ENCODE data around the gene EHBP1L1.
A peak's percentile ranks its signal among the peaks of the same experiment; 100 is the strongest.

The EHBP1L1 gene

DNA sequence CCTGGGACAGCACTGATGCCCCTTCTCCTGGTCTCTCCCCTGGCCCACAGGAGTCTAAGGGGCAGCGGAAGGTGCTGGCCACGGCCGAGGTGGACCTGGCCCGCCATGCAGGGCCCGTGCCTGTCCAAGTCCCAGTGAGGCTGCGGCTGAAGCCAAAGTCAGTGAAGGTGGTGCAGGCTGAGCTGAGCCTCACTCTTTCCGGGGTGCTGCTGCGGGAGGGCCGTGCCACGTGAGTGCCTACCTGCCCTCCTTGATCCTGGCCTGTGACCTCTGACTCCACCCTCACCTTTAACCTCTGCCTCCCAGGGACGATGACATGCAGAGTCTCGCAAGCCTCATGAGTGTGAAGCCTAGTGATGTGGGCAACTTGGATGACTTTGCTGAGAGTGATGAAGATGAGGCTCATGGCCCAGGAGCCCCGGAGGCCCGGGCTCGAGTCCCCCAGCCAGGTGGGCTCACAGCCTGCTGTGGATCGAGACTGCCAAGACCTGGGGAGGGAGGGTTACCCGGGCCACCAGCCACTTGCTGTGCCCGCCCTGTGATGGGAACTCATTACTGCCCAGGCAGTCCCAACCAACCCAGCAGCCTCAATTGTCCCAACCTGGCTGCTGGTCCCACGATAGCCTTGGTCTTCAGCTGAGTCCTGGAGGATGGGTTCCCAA is 4.3 kb downstream of the EHBP1L1 start:
- DNase-seq: no peak

DNA sequence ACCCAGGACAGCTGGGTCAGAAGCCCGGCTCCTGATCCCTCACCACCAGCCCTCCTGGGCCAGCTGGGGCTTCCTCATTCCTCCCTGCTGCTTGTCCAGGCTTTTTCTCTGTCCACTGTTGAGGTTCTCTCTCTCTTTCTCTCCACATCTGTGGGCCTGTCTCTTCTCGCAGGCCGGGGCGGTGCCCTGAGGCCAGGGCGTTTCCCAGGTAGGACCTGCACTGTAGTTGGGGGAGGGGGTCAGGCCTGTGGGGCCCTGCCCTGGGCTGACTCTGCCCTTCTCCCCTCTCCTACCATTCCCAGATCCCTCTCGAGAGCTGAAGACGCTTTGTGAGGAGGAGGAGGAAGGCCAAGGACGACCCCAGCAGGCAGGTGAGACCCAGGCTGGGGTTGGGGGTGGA is 4.9 kb downstream of the EHBP1L1 start:
- no peak for DNase-seq

DNA sequence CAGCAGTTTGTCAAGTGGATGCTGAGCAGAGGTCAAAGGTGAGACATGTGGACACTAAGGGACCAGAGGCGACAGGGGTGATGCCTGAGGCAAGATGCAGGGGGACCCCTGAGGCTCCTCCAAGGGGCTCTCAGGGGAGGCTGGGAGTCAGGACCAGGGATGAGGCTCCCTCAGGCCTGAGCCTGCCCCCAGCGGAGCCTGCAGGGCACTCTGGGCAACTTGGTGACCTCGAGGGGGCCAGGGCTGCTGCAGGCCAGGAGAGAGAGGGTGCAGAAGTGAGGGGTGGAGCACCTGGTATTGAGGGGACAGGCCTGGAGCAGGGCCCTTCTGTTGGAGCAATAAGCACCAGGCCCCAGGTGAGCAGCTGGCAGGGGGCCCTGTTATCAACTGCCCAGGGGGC is 6.1 kb downstream of the EHBP1L1 start:
- DNase-seq: no peak

DNA sequence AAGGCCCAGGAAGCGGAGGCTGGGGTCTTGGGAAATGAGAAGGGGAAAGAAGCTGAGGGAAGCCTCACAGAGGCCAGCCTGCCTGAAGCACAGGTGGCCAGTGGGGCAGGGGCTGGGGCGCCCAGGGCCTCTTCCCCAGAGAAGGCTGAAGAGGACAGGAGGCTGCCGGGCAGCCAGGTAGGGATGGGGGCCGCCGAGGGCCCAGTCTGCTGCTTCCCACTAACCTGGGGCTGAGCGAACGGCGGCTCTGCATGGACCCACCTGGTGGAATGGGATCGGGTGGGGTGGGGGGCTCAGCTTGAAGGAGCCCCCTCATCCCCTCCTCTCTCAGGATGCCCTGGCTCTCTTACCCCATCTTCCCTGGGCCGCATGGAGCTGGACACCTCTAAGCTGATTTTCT is 7.7 kb downstream of the EHBP1L1 start:
- DNase-seq: no peak

DNA sequence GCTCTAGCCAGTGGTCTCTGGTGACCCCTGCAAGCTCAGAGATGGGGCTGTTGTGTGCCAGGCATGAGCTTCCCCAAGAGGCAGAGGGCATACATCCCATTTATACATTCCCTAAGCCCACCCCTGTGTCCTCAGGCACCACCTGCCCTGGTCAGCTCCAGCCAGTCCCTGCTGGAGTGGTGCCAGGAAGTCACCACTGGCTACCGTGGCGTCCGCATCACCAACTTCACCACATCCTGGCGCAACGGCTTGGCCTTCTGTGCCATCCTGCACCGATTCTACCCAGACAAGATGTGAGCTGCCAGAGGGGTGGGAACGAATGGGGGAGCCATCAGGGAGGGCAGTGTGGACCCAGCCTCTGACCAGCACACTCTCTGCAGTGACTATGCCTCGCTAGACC is 8.3 kb downstream of the EHBP1L1 start:
- DNase-seq: no peak

DNA sequence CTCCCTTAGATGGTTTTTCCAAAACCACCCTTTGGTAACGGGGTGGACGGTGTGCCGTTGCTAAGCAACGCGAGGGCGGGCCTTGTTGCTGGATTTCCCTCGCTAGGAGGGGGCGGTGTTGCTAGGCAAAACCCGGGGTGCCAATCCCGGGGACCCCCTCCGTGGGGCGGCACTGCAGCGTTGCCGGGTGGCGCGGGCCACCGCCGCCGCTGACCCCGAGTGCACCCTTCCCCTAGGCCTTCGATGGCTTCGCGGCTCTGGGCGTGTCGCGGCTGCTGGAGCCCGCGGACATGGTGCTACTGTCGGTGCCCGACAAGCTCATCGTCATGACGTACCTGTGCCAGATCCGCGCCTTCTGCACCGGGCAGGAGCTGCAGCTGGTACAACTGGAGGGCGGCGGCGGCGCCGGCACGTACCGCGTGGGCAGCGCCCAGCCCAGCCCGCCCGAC is 8.9 kb downstream of the EHBP1L1 start:
- no peak for DNase-seq

DNA sequence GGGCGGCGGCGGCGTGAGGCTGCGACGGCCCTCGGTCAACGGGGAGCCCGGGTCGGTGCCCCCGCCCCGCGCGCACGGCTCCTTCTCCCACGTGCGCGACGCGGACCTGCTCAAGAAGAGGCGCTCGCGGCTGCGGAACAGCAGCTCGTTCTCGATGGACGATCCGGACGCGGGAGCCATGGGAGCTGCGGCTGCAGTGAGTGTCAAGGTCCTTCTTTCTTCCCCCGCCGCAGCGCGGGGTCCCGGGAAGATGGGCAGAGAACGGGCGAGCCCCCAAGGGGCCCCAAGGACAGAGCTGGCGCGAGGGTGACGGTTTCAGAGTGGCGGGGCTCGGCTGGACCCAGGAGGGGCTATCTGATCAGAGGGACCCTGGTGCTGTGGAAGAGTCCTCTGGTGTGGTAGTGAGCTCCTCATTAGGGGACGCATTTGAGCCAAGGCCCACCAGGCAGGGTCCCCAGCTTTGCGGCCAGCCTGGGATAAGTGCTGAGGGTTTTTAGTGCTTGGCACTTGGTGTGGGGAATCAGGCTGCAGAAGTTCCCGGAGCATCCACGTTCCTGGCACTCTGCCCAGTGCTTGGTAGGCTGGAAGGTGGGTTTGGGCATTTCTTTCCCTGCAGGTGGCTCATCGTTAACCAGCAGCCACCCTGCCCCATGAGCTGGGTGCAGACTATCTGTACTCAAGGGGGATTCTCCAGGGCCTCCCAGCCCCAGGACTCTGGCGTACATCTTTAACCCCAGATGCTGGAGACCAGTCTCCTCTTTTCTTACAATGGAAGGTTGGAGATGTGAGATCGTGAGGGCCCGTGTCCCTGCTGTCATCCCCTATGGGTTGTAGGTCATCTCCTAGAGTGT is 9.8 kb downstream of the EHBP1L1 start:
- no peak for DNase-seq

DNA sequence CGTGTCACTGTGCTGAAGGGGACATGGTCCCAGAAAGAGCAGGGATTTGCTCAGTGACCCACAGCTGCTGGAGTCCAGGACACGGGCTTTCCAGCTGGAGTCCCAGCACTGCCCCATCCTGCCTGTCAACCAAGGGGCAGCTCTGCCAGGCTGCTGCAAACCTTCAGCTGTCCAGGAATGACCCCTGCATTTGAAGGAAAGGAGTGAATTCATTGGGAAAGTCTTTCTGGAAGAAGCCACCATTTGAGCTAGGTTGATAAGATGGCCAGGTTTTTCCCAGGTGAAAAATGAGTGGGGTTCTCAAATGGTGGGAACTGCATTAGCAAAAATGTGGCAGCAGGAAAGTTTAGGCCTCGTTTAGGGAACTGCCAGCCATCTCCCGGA is 10.4 kb downstream of the EHBP1L1 start:
- DNase-seq: no peak

DNA sequence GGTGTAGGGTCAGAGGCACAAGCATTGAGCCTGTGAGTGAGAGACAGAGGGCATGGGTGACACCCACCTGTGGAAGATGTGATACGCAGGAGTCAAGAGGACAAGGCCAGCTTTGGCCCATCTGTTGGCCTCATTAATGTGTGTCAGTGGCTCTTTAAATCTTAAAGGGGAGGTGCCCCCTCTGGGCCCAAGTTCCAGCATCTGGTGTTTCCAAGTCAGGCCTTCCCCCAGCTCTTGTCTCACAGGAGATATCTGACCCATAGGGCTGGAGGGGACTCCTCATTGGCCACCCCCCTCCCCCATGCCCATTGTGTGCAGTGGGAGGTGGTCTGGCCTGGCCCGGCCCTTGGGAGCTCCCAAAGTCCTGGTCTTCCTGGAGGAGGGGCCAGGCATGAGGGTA is 10.8 kb downstream of the EHBP1L1 start:
- no peak for DNase-seq

DNA sequence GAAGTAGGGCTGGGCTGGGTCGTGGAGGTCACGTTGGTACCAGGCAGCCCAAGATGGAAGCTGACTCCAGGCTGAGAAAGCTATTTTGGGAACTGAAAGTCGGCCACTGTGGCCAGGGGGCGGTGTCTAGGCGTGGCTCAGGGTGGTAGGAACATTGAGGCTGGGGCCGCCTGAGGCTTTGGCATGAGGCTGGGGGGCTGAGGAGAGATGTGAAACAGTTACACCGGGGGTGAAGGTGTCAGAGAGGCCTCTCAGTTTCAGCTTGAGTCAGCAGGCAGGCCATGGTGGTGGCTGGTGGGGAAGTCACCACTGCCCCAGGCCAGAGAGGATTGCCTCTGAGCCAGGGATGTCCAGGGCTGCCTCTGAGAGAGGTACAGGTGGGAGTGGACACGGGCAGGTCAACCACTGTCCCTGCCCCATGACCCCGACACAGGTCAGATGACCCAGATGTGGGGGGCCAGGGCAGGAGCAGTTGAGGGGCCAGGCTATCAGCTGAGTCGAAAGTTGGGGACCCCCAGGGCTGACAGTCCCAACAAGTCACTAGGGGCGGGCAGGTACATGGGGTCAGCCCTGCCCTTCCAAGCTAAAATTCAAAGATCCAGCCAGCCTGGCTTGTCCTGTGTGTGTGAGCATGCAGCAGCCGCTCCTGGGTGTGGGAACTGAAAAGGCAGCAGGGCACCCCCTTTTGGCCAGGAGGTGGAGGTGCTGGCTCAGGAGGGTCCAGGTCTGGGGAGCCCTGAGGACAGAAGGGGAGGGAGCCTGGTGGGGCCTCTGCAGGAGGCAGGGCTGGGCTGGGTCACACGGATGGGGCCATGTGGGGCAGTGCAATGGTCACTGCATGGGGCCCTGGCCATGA is 12.6 kb downstream of the EHBP1L1 start:
- peak; percentile 43 for DNase-seq

DNA sequence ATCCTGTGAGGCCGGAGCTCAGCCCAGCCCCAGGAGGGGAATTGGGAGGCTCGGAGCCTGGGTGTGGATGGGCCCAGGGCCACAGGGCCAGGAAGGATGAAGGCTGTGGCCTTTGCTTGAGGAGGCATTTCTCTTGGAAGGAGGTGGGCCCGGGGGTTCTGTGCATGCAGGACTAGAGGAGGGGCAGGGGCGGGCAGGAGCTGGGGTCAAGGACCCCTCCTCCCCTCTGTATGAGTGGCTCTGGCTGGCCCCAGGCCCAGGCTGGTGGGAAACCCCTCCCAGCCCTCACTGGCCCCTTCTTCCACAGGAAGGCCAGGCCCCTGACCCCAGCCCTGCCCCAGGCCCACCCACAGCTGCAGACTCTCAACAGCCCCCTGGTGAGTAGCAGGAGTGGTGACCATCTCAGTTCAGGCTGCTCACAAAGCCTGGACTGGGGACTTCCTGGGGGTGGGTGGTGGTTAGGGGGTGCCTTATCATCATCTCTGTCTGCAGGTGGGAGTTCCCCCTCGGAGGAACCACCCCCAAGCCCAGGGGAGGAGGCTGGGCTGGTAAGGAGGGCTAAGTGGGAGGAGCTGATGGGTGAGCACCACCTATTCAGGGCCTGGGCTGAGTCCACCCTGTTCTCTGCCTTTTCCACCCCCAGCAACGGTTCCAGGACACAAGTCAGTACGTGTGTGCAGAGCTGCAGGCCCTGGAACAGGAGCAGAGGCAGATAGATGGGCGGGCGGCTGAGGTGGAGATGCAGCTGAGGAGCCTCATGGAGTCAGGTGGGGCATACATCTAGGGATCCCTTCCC is 13.8 kb downstream of the EHBP1L1 start:
- DNase-seq: no peak

DNA sequence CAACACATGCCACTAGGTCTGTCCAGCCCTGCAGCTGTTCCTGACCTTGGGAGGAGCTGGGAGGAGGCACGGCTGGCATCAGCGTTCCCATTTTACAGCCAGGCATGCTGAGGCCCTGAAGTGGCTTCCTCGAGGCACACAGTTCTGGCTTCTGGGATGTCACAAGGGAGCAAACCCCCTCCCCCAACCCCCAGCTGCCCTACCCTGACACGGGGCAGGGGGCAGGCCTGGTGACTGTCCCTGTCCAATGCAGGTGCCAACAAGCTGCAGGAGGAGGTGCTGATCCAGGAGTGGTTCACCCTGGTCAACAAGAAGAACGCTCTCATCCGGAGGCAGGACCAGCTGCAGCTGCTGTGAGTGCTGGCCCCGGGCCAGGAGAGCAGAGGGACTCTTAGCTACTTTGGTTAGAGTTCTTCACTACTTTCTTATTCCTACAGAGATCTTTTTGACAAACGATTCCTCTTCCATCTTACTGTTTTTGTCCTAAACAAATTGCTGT is 14.4 kb downstream of the EHBP1L1 start:
- no peak for DNase-seq

DNA sequence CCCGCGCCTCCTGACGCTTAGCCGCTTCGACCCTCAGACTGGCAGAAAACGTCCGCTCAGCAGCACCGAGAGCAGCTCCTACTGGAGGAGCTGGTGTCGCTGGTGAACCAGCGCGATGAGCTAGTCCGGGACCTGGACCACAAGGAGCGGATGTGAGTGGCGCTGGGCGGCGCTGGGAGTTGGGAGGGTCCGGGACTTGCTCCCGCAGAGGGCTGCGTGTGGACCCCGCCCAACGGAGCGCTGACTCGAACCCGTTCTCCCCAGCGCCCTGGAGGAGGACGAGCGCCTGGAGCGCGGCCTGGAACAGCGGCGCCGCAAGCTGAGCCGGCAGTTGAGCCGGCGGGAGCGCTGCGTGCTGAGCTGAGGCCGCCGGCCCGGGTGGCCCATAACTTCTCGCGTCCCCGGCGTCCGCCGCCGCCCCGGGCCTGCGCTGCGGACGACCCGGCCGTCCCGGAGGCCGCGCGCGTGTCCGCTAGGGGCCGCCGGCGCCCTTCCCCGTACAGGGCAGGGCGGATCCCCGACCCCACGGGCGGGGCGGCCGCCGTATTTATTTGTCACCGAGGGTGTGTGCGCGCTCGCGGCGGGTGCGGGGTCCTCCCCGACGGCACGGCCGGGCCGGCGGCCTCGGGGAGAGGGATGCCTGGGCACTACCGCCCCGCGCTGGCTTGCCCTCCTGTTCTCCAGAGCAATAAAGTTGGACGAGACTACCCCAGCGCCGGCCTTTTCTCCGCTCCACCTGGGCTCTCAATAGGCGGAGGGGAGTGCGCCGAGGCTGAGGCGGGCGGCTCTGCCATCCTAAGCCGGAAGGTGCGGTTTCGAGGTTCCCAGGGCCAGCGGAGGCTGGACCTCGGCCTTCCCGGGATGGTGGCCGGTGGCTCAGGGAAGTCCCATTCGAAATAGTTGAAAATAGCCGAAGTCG is 16.3 kb downstream of the EHBP1L1 start:
- no peak for DNase-seq

DNA sequence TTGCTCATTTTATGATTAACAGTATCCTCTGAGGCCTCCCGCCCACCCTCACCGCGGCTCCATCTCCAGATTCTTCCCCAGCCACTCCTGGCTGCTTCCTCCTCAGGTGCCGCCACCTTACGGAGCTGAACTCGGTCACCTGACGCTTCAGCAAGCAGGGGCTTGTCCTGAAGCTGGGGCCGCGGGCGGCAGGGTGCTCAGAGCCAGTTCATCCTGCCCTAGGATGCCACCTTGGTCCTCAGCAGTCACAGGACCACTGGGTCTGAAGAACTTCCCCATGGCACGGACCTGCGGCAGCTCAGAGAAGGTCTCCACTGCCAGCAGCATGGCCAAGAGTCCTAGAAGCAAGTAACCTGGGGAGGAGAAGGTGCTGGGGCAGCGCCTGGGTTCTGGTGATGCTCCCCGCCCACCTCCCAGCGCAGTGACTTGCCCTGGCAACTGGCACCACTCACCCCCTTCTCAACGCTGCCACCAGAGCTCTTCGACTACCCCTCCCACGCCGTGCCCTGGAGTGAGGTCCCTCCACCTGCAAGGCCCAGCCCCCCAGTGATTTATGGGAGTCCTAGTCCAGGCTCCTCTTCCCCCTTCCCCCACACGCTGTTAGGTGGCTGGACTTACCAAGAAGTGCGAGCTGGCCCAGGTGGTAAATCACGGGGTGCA is 17.1 kb downstream of the EHBP1L1 start:
- no peak for DNase-seq

DNA sequence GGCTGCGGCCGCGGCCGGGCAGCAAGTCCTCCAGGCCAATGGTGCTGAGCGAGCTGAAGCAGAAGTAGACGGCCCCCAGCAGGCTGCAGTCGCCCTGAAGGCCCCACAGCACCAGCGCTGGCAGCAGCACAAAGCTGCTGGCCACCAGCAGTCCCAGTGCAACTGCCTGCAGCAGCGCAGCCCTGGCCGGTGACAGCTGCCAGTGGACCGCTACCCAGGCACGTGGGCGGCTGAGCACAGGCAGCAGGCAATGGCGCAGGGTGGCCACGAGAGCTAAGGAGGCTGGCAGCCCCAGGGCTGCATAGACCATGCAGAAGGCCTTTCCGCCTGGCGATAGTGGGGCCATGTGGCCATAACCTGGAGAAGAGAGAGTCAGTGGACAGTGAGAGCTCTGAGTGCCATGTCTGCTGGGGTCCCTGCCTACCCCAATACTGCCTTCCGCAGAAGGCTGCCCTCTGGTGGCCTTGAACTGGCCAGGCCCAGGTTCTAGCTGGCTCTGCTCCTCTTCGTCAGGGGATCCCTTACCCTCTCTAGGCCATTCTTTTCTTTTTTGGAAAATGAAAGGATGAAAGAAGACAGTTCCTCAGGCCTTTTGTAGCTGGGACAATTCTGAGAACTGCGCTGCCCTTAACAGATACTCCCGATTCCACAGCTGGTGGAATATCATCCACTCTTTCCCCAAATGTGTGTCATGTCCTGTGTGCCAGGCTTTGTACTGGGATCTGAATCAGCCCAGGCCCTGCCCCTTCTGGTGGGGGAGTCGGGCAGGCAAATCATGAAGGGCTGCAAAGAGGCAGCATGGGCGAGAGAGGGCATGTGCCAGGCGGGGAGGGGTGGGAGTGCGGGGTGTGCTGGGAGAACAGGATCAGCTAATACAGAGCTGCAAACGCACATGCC is 17.9 kb downstream of the EHBP1L1 start:
- DNase-seq: no peak

DNA sequence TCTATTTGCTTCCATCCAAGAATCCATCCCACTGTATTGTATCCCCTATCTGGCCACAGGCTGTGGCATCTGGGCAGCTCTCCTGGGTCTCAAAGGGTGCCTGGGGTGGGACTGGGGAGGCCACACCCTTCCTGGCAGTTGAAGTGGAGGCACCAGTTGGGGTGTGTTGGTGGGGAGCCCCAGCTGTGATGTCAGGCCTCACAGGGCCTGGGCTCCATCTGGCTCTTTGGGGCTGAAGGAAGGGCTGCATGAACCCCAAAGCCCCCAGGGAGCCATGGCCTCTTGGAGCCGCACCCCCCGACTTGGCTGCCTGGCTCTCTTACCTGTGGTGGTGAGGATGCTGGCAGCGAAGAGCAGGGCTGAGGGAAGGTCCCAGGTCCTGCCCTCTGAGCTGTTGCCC is 19.3 kb downstream of the EHBP1L1 start:
- DNase-seq: no peak

DNA sequence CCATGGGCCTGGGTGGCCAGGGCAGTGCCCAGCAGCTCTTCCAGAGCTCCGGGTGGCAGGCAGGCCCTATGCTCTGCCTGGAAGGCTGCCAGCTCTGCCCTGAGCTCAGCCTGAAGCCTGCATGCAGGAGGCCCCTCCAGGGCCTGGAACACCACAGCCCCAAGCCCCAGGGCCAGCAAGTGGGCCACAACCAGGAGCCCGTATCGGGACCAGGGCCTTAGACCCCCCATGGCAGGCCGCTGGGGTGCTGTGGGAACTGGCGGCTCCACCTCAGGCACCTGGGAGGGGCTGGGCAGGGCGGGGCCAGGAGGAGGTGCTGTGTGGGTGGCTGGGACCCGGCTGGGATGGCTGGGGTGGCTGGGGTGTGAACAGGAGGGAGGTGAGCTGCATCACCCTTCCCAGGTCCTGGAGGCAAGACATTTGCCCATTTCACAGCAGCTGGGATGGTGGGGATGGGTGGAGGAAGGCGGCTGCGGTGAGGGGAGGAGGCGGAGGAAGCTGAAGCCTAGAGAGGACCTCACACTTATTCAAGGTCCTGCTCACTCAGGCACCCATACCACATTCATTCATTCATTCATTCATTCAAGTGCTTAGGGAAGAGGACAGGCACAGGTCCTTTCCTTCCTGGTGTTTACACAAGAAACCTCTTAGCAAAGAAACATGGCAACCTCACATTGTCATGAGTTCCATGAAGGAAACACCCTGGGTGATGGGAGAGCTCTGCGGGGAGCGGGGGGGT is 19.9 kb downstream of the EHBP1L1 start, which contains the start of gene KCNK7:
Gene KCNK7, minus strand, starts transcription at position 258 of the 739 bp plus-strand sequence. Its CDS starts 28 bp downstream, at position 230.
- no peak for DNase-seq

DNA sequence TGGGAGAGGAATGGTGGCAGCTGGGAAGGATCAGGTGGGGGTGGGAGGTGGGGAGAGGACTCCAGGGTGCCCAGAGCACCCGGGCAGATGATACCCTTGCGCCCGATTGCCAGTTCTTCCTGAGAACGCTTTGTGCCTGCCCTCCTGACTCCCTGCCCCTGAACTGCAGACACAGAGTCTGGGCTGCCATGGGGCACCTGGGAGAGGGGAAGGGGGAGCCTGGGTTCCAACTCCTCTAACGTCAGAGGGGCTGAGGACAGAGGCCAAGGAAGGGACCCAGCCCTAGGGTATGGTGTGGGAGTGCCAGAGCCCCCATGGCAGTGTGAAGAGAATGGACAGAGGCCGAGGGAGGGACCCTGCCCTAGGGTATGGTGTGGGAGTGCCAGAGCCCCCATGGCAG is 20.7 kb downstream of the EHBP1L1 start:
- no peak for DNase-seq

DNA sequence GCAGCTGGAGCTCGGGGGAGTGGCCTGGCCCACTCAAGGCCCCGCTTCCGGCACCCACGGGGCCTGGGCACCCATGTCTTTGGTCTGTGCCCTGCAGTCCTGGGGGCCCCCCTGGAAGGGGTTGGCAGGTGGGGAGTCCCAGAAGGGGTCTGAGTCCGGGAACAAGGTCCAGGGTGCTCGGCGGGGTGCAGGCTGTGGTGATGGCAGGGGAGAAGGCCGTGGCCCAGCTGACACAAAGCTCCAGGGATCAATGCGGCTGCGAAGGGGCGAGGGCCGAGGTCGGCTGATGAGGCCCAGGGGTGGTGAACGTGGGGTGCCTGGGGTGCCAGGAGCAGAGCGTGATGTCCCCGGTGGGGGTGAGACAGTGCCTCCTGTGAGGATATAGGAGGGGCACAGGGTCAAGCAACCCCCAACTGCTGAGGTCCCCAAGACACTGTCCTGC is 22.4 kb downstream of the EHBP1L1 start:
- no peak for DNase-seq

All from HCEC 1CT (cell line).